Esophagus muscularis mucosa (tissue), 4 donors: ENCODE data around the gene SLC28A2. TPM values are rescaled to one million over a fixed set of nuclear protein-coding genes. Genes with fewer than 3 reads are reported as not detected.
"Not testable (repeated sequence)": the region's sequence is repeated elsewhere in the genome, so short reads cannot be mapped to it uniquely, and the experiment has no call there.

Experiments used
- DNase-seq: peaks from one replicate; pipeline ENCODE4 v3.0.0-alpha.2; 2017; ENCODE audit errors: extremely low spot score
- H3K27ac ChIP-seq, 4 donors: fragments of 200-600 bp; sonication (generic); replicated peaks in 1 of 4; 1 replicate in 3 of 4; 2 replicates in 1 of 4; pipeline ENCODE4 v1.5.1; 2016 to 2019; ENCODE audit warnings: mild to moderate bottlenecking in 1 of 4
- H3K27me3 ChIP-seq, 4 donors: fragments of 200-600 bp; sonication (generic); one replicate each; pipeline versions ENCODE4 v1.5.1 to v1.6.0; 2016 to 2019
- H3K36me3 ChIP-seq, 4 donors: fragments of 200-600 bp; sonication (generic); one replicate each; pipeline ENCODE4 v1.5.1; 2016 to 2019
- H3K4me1 ChIP-seq, 4 donors: fragments of 200-600 bp; sonication (generic); one replicate each; pipeline ENCODE4 v1.5.1; 2016 to 2019
- H3K4me3 ChIP-seq, 4 donors: fragments of 200-600 bp; sonication (generic); 1 replicate in 2 of 4; 2 replicates in 2 of 4; pipeline ENCODE4 v1.5.1; 2016 to 2019; ENCODE audit warnings: mild to moderate bottlenecking in 4 of 4, moderate library complexity in 1 of 4
- H3K9me3 ChIP-seq, 4 donors: fragments of 200-600 bp; sonication (generic); 1 replicate in 3 of 4; 2 replicates in 1 of 4; pipeline ENCODE4 v1.5.1; 2016 to 2019
- CTCF ChIP-seq, 3 experiments: fragments of 200-600 bp in 2 of 3; fragments of 450-650 bp in 1 of 3; sonication (generic) in 2 of 3; IDR thresholded peaks; one replicate each; pipeline ENCODE4 v1.5.1; 2017 to 2019; ENCODE audit warnings: antibody characterized with exemption in 3 of 3, mild to moderate bottlenecking in 2 of 3, moderate library complexity in 1 of 3
- EP300 ChIP-seq: sonication (generic); formaldehyde crosslinking; IDR thresholded peaks from one replicate; pipeline ENCODE4 v1.6.1; 2017; ENCODE audit warnings: antibody characterized with exemption
- POLR2A ChIP-seq: fragments of 450-650 bp; IDR thresholded peaks from one replicate; pipeline ENCODE4 v1.6.1; 2017; ENCODE audit warnings: antibody characterized with exemption, moderate library complexity, mild to moderate bottlenecking, low read depth
- POLR2AphosphoS5 ChIP-seq, 2 donors: sonication (generic); formaldehyde crosslinking; IDR thresholded peaks; one replicate each; pipeline ENCODE4 v1.6.1; 2017; ENCODE audit warnings: antibody characterized with exemption in 2 of 2
- WGBS: methylation state at CpG from one replicate; pipeline ENCODE4 v1.1.5; 2018; 5-methylcytosine and 5-hydroxymethylcytosine counted together
- intact Hi-C: fragments of 100-400 bp; cut with DNase I; formaldehyde crosslinking; loops from one replicate; pipeline ENCODE4 v1.15.1; 2023
- total RNA-seq, 4 donors: library from RNA; depleted of rRNA; stranded (reverse); fragments of >200 nt; gene quantifications; one replicate each; pipeline versions ENCODE4 v1.1.0 to v1.2.1, GENCODE V29; 2016

Gene SLC28A2
- total RNA-seq, 4 donors from 2014 or later, result not detected

GRCh38 chr15:45304711-45305110 lies 52.7 kb downstream of the SLC28A2 start:
- no peak overlapping the region for H3K27ac ChIP-seq
- H3K4me3 ChIP-seq, result no peak overlapping the region
- peaks cover 0 to 4% (median 2%) of the 10 kb centered on the region in 4 donors for H3K4me1 ChIP-seq
- TF ChIP-seq EP300, result no peak
- no peak for DNase-seq
- no peaks in the 10 kb centered on the region for H3K36me3 ChIP-seq
- peaks cover 0 to 6% (median 0%) of the 10 kb centered on the region in 4 donors for H3K9me3 ChIP-seq
- intact Hi-C loops, result loop anchor here (5.0 kb wide), 1 partner anchor 98 kb away; a partner anchor contains a TSS
- no peaks in the 10 kb centered on the region for H3K27me3 ChIP-seq
- 83% methylated on average over 3 of the region's 3 CpGs for WGBS

- no peak for DNase-seq
- Histone ChIP-seq H3K27me3 (no peaks in the 10 kb centered on the region), H3K9me3 (peaks cover 0 to 6% (median 0%) of the 10 kb centered on the region in 4 donors), H3K4me3 (no peak overlapping the region), H3K4me1 (peaks cover 0 to 4% (median 2%) of the 10 kb centered on the region in 4 donors), H3K36me3 (no peaks in the 10 kb centered on the region), H3K27ac (no peak overlapping the region)
- TF ChIP-seq EP300 (no peak), POLR2AphosphoS5 (IDR thresholded peaks at IDR 0.05) (no peak), POLR2A (no peak), CTCF (IDR thresholded peaks at IDR 0.05) (no peak)
- intact Hi-C loops, result loop anchor here (5.0 kb wide), 1 partner anchor 96 kb away; a partner anchor contains a TSS
- WGBS, result 63% methylated on average over 4 of the region's 4 CpGs
Observed at GRCh38 chr15:45306105-45306504, 54.1 kb downstream of the SLC28A2 start.

- H3K36me3 ChIP-seq, result no peaks in the 10 kb centered on the region
- H3K27me3 ChIP-seq, result no peaks in the 10 kb centered on the region
- 40% methylated on average over 5 of the region's 5 CpGs for WGBS
- intact Hi-C loops, result loop anchor here (5.0 kb wide), 1 partner anchor 95 kb away; a partner anchor contains a TSS
- peaks cover 0 to 4% (median 2%) of the 10 kb centered on the region in 4 donors for H3K4me1 ChIP-seq
- no peak overlapping the region for H3K27ac ChIP-seq
- peaks cover 0 to 6% (median 0%) of the 10 kb centered on the region in 4 donors for H3K9me3 ChIP-seq
- peak overlapping the region in 3 of 4 donors; percentile 17 to 28 (median 24) for H3K4me3 ChIP-seq
- TF ChIP-seq EP300, result no peak
- TF ChIP-seq POLR2AphosphoS5 (IDR thresholded peaks at IDR 0.05), result no peak
- TF ChIP-seq POLR2A, result no peak
- TF ChIP-seq CTCF (IDR thresholded peaks at IDR 0.05), result peak; percentile 41 to 65 (median 47)
- DNase-seq, result no peak
Observed at GRCh38 chr15:45307230-45307924, 55.3 kb downstream of the SLC28A2 start.

- DNase-seq, intact Hi-C loops, H3K36me3 ChIP-seq, H3K4me1 ChIP-seq, H3K4me3 ChIP-seq, H3K27ac ChIP-seq, H3K9me3 ChIP-seq: not testable (repeated sequence)
- peaks cover 0 to 31% (median 0%) of the 10 kb centered on the region in 4 donors for H3K27me3 ChIP-seq
- WGBS, result 88% methylated on average over 8 of the region's 31 CpGs
Observed at GRCh38 chr15:45314117-45314516, 62.1 kb downstream of the SLC28A2 start.

GRCh38 chr15:45314960-45315359 lies 62.9 kb downstream of the SLC28A2 start:
- no peak for DNase-seq
- 86% methylated on average over 13 of the region's 13 CpGs for WGBS
- Histone ChIP-seq H3K4me3 (no peak overlapping the region), H3K9me3 (no peaks in the 10 kb centered on the region), H3K27me3 (peaks cover 0 to 31% (median 0%) of the 10 kb centered on the region in 4 donors), H3K4me1 (no peaks in the 10 kb centered on the region), H3K27ac (no peak overlapping the region), H3K36me3 (no peaks in the 10 kb centered on the region)
- TF ChIP-seq POLR2AphosphoS5 (IDR thresholded peaks at IDR 0.05), result no peak
- no peak for TF ChIP-seq CTCF (IDR thresholded peaks at IDR 0.05)
- TF ChIP-seq POLR2A, result no peak
- no peak for TF ChIP-seq EP300
- intact Hi-C loops, result no loop called here
